Neuronal stem cell (in vitro differentiated cells): ENCODE results near the gene RUNX2.

Experiments used
- DNase-seq: peaks from one replicate; pipeline ENCODE4 v3.0.0-alpha.2; 2013; ENCODE audit warnings: low spot score
- H2AFZ ChIP-seq: one replicate; pipeline ENCODE4 v1.6.1; 2013; ENCODE audit warnings: mild to moderate bottlenecking, low read length, inconsistent platforms
- H2AK5ac ChIP-seq: 2 replicates; pipeline ENCODE4 v1.6.1; 2013; ENCODE audit warnings: low read depth, mild to moderate bottlenecking, inconsistent platforms, low read length, moderate library complexity, mixed read lengths
- H2BK120ac ChIP-seq: 2 replicates; pipeline ENCODE4 v1.6.1; 2013; ENCODE audit warnings: low read depth, mild to moderate bottlenecking, inconsistent platforms, low read length, moderate library complexity, mixed read lengths
- H2BK12ac ChIP-seq: one replicate; pipeline ENCODE4 v1.6.1; 2013; ENCODE audit warnings: low read length, inconsistent platforms
- H2BK15ac ChIP-seq: 2 replicates; pipeline ENCODE4 v1.6.1; 2013; ENCODE audit warnings: mild to moderate bottlenecking, low read length, inconsistent platforms, mixed read lengths
- H2BK5ac ChIP-seq: one replicate; pipeline ENCODE4 v1.6.1; 2013; ENCODE audit warnings: inconsistent platforms, mild to moderate bottlenecking, low read length, moderate library complexity
- H3K14ac ChIP-seq: one replicate; pipeline ENCODE4 v1.6.1; 2013; ENCODE audit warnings: low read length, inconsistent platforms
- H3K18ac ChIP-seq: 2 replicates; pipeline ENCODE4 v1.6.1; 2013; ENCODE audit warnings: low read length, inconsistent platforms
- H3K23ac ChIP-seq: 2 replicates; pipeline ENCODE4 v1.6.1; 2013; ENCODE audit warnings: low read depth, mild to moderate bottlenecking, mixed read lengths, low read length, inconsistent platforms; ENCODE audit not compliant: poor library complexity
- H3K27ac ChIP-seq: replicated peaks from 3 replicates; pipeline ENCODE4 v1.5.1; 2013; ENCODE audit warnings: low read length, inconsistent platforms
- H3K27me3 ChIP-seq, 3 experiments: 2 replicates each; pipeline ENCODE4 v1.6.1; 2013; ENCODE audit warnings: low read length in 3 of 3, mild to moderate bottlenecking in 2 of 3, inconsistent platforms in 1 of 3, low read depth in 1 of 3, mixed read lengths in 1 of 3, moderate library complexity in 1 of 3; ENCODE audit not compliant: control insufficient read depth in 3 of 3, insufficient read depth in 3 of 3
- H3K36me3 ChIP-seq, 2 donors: replicated peaks in 1 of 2; 2 replicates each; pipeline ENCODE4 v1.6.1; 2013; ENCODE audit warnings: low read length in 2 of 2; ENCODE audit not compliant: control insufficient read depth in 2 of 2, insufficient read depth in 2 of 2
- H3K4ac ChIP-seq: 2 replicates; pipeline ENCODE4 v1.6.1; 2013; ENCODE audit warnings: inconsistent platforms, mild to moderate bottlenecking, low read length, moderate library complexity
- H3K4me1 ChIP-seq, 2 donors: 1 replicate in 1 of 2; 2 replicates in 1 of 2; pipeline ENCODE4 v1.6.1; 2013; ENCODE audit warnings: low read length in 2 of 2, low read depth in 1 of 2; ENCODE audit not compliant: control insufficient read depth in 2 of 2, insufficient read depth in 1 of 2
- H3K4me2 ChIP-seq: one replicate; pipeline ENCODE4 v1.6.1; 2013; ENCODE audit warnings: mild to moderate bottlenecking, low read length, inconsistent platforms; ENCODE audit not compliant: insufficient read depth, poor library complexity, severe bottlenecking
- H3K4me3 ChIP-seq, 2 donors: 2 replicates each; pipeline ENCODE4 v1.5.1; 2013; ENCODE audit warnings: low read length in 2 of 2, mild to moderate bottlenecking in 2 of 2, inconsistent platforms in 1 of 2, moderate library complexity in 1 of 2
- H3K79me1 ChIP-seq: one replicate; pipeline ENCODE4 v1.6.1; 2013; ENCODE audit warnings: low read depth, mild to moderate bottlenecking, inconsistent platforms, low read length, moderate library complexity
- H3K9ac ChIP-seq: one replicate; pipeline ENCODE4 v1.6.1; 2013; ENCODE audit warnings: mild to moderate bottlenecking, low read depth, low read length, inconsistent platforms; ENCODE audit not compliant: poor library complexity
- H3K9me3 ChIP-seq, 2 donors: replicated peaks in 1 of 2; 2 replicates each; pipeline versions ENCODE3 to v1.6.1; 2013; ENCODE audit warnings: low read length in 2 of 2, mild to moderate bottlenecking in 2 of 2, inconsistent platforms in 1 of 2, low read depth in 1 of 2, mixed read lengths in 1 of 2, moderate library complexity in 1 of 2; ENCODE audit not compliant: control insufficient read depth in 2 of 2, insufficient read depth in 1 of 2
- H4K8ac ChIP-seq: one replicate; pipeline ENCODE4 v1.6.1; 2013; ENCODE audit warnings: low read depth, mild to moderate bottlenecking, inconsistent platforms, low read length, moderate library complexity
- H4K91ac ChIP-seq: one replicate; pipeline ENCODE4 v1.6.1; 2013; ENCODE audit warnings: low read length, low read depth, mild to moderate bottlenecking, inconsistent platforms; ENCODE audit not compliant: poor library complexity
- WGBS, 2 donors: extraction: QIAGEN DNeasy Blood & Tissue Kit; methylation state at CpG; one replicate each; pipeline ENCODE4 v1.1.7; 2013; ENCODE audit warnings: missing lambda C conversion rate in 2 of 2, mixed read lengths in 1 of 2; ENCODE audit not compliant: insufficient read length in 2 of 2, insufficient replicate concordance in 1 of 2; ENCODE audit errors: extremely low coverage in 2 of 2; 5-methylcytosine and 5-hydroxymethylcytosine counted together

Gene RUNX2

GRCh38 chr6:45538641-45539547 lies 210.8 kb downstream of the RUNX2 start:
- H3K9me3 ChIP-seq: no peaks in the 10 kb centered on the region
- no peaks in the 10 kb centered on the region for H3K4me1 ChIP-seq
- no peak overlapping the region for H4K91ac ChIP-seq
- H3K79me1 ChIP-seq: no peaks in the 10 kb centered on the region
- H3K4ac ChIP-seq: no peak overlapping the region
- no peak overlapping the region for H3K4me3 ChIP-seq
- no peak overlapping the region for H2BK12ac ChIP-seq
- H2BK5ac ChIP-seq: no peak overlapping the region
- no peak overlapping the region for H3K4me2 ChIP-seq
- H2AFZ ChIP-seq: no peak overlapping the region
- H3K23ac ChIP-seq: no peak overlapping the region
- no peak overlapping the region for H3K14ac ChIP-seq
- peaks cover 0 to 84% of the 10 kb centered on the region in 2 donors for H3K36me3 ChIP-seq
- H4K8ac ChIP-seq: no peak overlapping the region
- no peak overlapping the region for H2BK15ac ChIP-seq
- H3K27me3 ChIP-seq: no peaks in the 10 kb centered on the region
- no peak overlapping the region for H3K18ac ChIP-seq
- H3K9ac ChIP-seq: no peak overlapping the region
- H2BK120ac ChIP-seq: no peak overlapping the region
- H2AK5ac ChIP-seq: no peak overlapping the region
- DNase-seq: no peak
- H3K27ac ChIP-seq: no peak overlapping the region
- no CpG with 5 or more reads among the region's 8 CpGs for WGBS, 2 donors

GRCh38 chr6:45540375-45540920 lies 212.3 kb downstream of the RUNX2 start:
- no peaks in the 10 kb centered on the region for H3K4me1 ChIP-seq
- H2AFZ ChIP-seq: no peak overlapping the region
- DNase-seq: no peak
- no peak overlapping the region for H2BK12ac ChIP-seq
- no peak overlapping the region for H4K91ac ChIP-seq
- H3K4me3 ChIP-seq: no peak overlapping the region
- no peaks in the 10 kb centered on the region for H3K9me3 ChIP-seq
- no peak overlapping the region for H3K9ac ChIP-seq
- no peak overlapping the region for H3K4me2 ChIP-seq
- H2BK120ac ChIP-seq: no peak overlapping the region
- WGBS, 2 donors: no CpG with 5 or more reads among the region's 6 CpGs
- no peak overlapping the region for H2BK5ac ChIP-seq
- H3K79me1 ChIP-seq: no peaks in the 10 kb centered on the region
- H3K14ac ChIP-seq: no peak overlapping the region
- H2BK15ac ChIP-seq: no peak overlapping the region
- no peak overlapping the region for H4K8ac ChIP-seq
- no peak overlapping the region for H3K27ac ChIP-seq
- H3K27me3 ChIP-seq: no peaks in the 10 kb centered on the region
- H3K18ac ChIP-seq: no peak overlapping the region
- no peak overlapping the region for H2AK5ac ChIP-seq
- H3K4ac ChIP-seq: no peak overlapping the region
- peaks cover 0 to 79% of the 10 kb centered on the region in 2 donors for H3K36me3 ChIP-seq
- no peak overlapping the region for H3K23ac ChIP-seq

GRCh38 chr6:45541934-45542333 lies 213.8 kb downstream of the RUNX2 start:
- H3K9me3 ChIP-seq: no peaks in the 10 kb centered on the region
- no peak overlapping the region for H3K23ac ChIP-seq
- H3K27ac ChIP-seq: no peak overlapping the region
- DNase-seq: no peak
- H3K27me3 ChIP-seq: no peaks in the 10 kb centered on the region
- WGBS, 2 donors: no CpG with 5 or more reads among the region's 3 CpGs
- H3K4me1 ChIP-seq: no peaks in the 10 kb centered on the region
- no peak overlapping the region for H3K4me2 ChIP-seq
- H3K14ac ChIP-seq: no peak overlapping the region
- H3K18ac ChIP-seq: no peak overlapping the region
- H2AFZ ChIP-seq: no peak overlapping the region
- H3K79me1 ChIP-seq: no peaks in the 10 kb centered on the region
- H4K8ac ChIP-seq: no peak overlapping the region
- no peak overlapping the region for H3K4me3 ChIP-seq
- no peak overlapping the region for H2AK5ac ChIP-seq
- no peak overlapping the region for H2BK5ac ChIP-seq
- H2BK12ac ChIP-seq: no peak overlapping the region
- no peak overlapping the region for H2BK15ac ChIP-seq
- peaks cover 0 to 79% of the 10 kb centered on the region in 2 donors for H3K36me3 ChIP-seq
- no peak overlapping the region for H3K9ac ChIP-seq
- no peak overlapping the region for H3K4ac ChIP-seq
- H4K91ac ChIP-seq: no peak overlapping the region
- H2BK120ac ChIP-seq: no peak overlapping the region
